Fibroblast of mammary gland (primary cell): ENCODE results near the gene SERTAD1.
A peak's percentile ranks its signal among the peaks of the same experiment; 100 is the strongest.
"Not testable (repeated sequence)": the region's sequence is repeated elsewhere in the genome, so short reads cannot be mapped to it uniquely, and the experiment has no call there.

Experiments
- DNase-seq: peaks from one replicate; pipeline ENCODE4 v3.0.0-alpha.2; 2010; ENCODE audit warnings: low read depth
- H3K4me3 ChIP-seq: 2 replicates; pipeline ENCODE4 v1.5.1; 2011; ENCODE audit warnings: low read depth, mild to moderate bottlenecking, low read length, moderate library complexity; ENCODE audit not compliant: control insufficient read depth
- TF ChIP-seq, protein P1 (sequence below): conservative IDR thresholded peaks from 2 replicates; pipeline ENCODE4 v1.5.1; 2011; ENCODE audit warnings: low read depth, low read length, inconsistent platforms; ENCODE audit not compliant: control insufficient read depth, insufficient read depth

SERTAD1 gene

DNA sequence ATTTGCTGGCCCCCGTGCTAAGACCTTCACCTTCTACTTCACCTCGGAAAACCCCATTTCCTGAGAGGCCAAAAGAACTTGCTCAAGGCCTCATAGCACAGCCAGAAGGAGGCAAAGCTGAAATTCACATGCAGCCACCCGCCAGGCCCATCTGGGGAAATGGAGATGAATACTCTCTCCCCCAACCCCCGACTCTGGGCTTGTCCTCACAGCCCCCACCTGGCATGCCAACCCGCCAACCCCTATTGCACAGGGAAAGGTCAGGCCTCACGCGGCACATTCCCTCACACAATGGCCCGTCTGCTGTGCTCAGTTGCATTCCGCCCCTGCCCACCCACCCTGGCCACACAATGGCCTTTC lies 15.8 kb downstream of the SERTAD1 start:
- TF ChIP-seq, protein P1, sequence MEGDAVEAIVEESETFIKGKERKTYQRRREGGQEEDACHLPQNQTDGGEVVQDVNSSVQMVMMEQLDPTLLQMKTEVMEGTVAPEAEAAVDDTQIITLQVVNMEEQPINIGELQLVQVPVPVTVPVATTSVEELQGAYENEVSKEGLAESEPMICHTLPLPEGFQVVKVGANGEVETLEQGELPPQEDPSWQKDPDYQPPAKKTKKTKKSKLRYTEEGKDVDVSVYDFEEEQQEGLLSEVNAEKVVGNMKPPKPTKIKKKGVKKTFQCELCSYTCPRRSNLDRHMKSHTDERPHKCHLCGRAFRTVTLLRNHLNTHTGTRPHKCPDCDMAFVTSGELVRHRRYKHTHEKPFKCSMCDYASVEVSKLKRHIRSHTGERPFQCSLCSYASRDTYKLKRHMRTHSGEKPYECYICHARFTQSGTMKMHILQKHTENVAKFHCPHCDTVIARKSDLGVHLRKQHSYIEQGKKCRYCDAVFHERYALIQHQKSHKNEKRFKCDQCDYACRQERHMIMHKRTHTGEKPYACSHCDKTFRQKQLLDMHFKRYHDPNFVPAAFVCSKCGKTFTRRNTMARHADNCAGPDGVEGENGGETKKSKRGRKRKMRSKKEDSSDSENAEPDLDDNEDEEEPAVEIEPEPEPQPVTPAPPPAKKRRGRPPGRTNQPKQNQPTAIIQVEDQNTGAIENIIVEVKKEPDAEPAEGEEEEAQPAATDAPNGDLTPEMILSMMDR: no peak
- no peak overlapping the region for H3K4me3 ChIP-seq
- no peak for DNase-seq

DNA sequence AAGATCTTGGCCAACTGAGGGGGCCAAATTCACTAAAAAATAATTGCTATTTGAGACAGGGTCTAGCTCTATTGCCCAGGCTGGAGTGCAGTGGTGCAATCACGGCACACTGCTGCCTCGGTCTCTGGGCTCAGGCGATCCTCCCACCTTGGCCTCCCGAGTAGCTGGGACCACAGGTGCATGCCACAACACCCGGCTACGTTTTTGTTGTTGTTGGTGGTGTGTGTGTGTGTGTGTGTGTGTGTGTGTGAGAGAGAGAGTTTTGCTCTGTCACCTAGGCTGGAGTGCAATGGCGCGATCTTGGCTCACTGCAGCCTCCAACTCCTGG lies 17.2 kb downstream of the SERTAD1 start:
- DNase-seq, H3K4me3 ChIP-seq: not testable (repeated sequence)

DNA sequence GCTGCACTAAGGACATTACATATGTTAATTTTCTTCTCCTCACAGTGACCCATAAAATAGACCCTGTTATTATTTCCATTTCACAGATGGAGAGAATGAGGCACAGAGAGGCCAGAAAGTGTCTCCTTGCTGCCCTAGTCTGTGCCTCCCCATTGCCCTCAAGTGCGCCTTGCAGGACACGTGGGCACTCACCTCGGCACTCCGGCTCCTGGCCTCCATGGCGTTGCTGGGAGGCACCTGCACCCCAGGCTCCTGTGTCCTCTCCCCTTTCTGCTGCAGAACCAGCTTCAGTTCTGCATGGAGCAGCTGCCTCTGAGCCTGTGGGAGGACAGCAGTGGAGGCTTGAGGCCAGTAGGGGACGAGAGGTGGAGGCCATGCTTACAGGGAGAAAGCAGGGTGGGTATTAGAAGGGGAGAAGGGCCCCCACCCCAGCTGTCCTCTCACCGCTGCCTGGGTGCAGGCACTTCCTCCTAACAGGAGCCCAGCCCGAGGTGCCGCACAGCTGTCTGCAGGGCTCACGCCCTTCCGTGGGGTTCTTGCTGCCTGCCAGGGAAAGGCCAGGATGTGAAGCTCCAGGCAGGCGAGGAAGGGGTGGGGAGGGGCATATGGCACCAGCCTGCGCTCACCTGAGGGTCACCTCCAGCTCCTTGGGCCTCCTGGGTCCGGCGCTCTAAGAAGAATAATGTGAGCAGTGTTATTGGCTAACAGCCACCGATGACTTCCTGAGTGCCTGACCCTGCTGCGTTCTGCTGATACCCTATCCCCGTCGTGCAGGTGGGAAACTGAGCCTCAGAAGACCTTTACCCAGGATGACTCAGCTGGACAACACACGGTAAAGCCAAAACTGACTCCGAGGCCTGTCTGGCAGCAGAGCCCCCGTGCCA lies 17.8 kb downstream of the SERTAD1 start:
- TF ChIP-seq, protein P1: no peak
- DNase-seq: no peak
- no peak overlapping the region for H3K4me3 ChIP-seq

DNA sequence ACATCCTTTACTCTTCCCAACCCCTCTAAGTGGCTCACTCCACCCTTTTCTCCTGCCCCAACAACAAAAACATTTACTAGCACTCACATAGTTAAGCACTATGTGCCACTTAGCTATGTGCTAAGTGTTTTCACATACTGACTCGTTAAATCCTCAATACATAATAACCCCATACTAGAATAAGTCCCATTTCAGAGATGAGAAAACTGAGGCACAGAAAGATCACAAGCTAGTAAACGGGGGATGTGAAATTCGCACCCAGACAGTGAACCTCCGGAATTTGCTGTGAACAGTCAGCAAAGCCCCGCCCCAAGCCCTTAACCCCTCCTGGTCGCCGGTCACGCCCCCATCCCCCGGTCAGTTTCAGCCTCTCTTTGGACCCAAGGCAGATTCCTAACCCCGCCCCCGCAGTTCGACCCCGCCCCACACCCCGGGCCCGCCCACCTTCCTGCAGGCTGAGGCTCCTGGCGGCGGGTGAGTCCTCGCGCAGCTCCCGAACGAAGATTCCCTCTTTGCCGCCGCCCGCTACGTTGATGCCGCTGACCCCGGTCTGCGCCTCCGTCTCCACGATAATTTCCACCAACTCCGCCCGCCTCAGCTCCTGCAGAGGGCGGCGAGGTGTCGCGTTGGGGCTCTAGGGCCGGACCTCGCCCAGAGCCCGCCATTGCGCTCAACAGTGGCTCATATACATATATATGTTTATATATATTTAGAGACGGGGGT lies 22.4 kb downstream of the SERTAD1 start:
- TF ChIP-seq, protein P1: no peak
- H3K4me3 ChIP-seq: peak overlapping the region; percentile 52
- DNase-seq: peak; percentile 86

DNA sequence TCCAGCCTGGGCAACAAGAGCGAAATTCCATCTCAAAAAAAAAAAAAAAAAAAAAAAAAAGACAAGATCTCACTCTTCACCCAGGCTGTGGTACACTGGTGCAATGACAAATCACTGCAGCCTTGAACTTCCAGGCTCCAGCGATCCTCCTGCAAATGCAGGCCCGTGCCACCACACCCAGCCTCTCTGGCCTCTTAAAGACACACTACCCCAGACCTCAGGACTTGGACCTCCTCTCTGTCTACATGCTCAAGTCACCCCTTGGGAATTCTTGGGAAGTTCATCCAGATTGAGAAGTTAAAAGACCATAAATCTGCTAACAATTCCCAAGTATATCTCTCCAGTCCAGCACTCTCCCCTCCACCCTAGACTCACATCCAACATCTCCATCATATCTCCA lies 25.2 kb downstream of the SERTAD1 start:
- H3K4me3 ChIP-seq: no peak overlapping the region
- TF ChIP-seq, protein P1: no peak
- peak; percentile 19 for DNase-seq

DNA sequence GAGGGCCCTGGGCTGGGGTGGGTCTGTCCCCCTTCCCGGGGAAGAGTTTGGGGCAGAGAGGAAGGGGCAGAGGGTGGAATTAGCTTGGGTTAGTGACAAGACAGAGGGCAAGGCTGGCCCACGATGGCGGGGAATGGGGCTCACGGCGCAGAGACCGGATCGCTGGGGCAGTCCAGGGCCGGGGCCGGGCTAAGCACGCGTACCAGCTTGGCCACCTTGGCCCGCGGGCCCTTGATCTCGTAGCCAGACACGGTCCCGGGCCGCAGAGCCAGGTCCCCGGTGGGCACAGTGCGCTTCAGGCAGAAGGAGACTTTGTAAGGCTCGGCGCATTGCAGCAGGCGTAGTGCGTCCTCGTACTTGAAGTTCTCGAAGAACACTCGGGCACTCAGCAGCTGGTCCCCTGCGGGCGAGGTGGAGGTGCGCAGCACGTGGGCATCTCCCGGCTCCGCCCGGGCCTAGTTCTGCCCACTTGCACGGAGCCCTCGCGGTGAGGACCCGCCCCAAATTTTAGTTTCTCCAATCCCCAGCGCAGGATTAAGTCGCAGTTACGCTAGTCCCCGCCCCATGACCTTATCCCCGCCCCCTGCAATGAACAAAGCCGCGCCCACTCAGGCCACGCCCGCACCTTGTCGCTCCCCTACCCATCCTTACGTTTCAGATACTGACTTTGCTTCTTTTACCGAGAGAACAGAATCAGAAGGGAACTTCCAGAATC lies 27.2 kb downstream of the SERTAD1 start:
- TF ChIP-seq, protein P1: no peak
- no peak for DNase-seq
- no peak overlapping the region for H3K4me3 ChIP-seq

DNA sequence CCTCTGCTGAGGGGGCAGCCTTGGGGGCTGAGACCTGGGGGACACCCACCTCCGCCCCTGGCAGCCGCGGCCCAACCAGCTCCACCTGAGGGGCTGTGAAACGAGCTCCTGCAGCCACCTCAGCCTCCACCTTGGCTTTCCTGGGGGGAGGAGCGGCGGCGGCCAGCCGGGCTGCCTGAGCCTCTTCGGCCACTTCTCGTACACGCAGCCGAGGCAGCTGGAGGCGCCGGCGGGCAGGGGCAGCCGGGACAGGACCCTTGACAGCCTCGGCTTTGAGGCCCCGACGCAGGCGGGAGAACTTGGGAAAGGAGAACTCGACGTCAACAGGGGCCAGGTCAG lies 28.3 kb downstream of the SERTAD1 start:
- DNase-seq: no peak
- TF ChIP-seq, protein P1: no peak
- H3K4me3 ChIP-seq: no peak overlapping the region
